Pulmonary artery endothelial cell (primary cell): ENCODE measurements around the gene STAT1. TPM values are rescaled to one million over a fixed set of nuclear protein-coding genes. Genes with fewer than 3 reads are reported as not detected.
"Not testable (repeated sequence)": the region's sequence is repeated elsewhere in the genome, so short reads cannot be mapped to it uniquely, and the experiment has no call there.

ENCODE experiments used
- DNase-seq: peaks from one replicate; pipeline ENCODE4 v3.0.0-alpha.2; 2011; ENCODE audit warnings: low read depth, low spot score
- total RNA-seq: library from RNA; depleted of rRNA; stranded (reverse); fragments of >200 nt; gene quantifications from 2 replicates; pipeline ENCODE4 v1.2.3, GENCODE V29; 2014

Gene STAT1
- total RNA-seq, 1 donor from 2014 or later = 75.0 TPM

DNA sequence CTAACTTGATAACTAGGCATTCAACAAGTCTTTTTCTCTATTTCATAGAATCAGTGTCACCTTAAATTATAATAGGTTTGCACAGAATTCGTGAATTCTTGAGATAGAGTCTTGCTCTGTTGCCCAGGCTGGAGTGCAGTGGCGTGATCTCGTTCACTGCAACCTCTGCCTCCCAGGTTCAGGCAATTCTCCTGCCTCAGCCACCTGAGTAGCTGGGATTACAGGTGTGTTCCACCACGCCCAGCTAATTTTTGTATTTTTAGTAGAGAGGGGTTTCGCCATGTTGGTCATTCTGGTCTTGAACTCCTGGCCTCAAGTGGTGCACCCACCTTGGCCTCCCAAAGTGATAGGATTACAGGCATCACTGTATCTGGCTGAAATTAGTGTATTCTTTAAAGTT lies 52.9 kb downstream of the STAT1 start:
- DNase-seq = not testable (repeated sequence)

DNA sequence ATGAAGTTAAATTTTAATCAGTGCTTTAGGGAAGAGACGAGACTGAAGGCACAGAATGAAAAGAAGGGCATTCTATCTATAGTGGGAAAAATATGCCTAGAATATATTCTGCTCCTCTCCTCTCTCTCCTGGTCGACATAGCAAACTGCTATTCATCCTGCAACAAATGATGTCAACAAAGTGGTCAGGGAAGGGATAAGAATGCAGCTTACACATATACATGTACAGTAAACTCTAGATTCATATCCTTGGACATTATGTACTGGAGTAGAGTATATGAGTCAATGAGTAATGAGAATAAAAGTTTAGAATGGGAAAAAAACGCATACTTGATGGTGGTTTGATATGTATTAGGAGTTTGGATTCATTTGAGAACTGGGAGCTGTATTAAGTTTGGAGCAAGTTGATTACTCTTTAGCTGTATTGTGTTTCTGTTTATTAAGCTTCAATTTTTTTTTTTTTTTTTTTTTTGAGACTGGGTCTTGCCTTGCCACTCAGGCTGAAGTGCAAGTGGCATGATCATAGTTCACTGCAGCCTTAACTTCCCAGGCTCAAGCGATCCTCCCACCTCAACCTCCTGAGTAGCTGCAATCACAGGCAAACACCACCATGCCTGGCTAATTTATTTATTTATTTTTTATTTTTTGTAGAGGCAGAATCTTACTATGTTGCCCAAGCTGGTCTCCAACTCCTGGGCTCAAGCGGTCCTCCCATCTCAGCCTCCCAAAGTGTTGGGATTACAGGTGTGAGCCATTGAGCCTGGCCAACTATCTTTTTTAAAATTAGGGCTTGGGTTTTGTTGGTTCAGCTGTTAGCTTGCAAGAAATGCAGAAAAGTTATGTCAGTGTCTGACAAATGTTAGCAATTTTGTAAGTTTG lies 53.8 kb downstream of the STAT1 start:
- no peak for DNase-seq

DNA sequence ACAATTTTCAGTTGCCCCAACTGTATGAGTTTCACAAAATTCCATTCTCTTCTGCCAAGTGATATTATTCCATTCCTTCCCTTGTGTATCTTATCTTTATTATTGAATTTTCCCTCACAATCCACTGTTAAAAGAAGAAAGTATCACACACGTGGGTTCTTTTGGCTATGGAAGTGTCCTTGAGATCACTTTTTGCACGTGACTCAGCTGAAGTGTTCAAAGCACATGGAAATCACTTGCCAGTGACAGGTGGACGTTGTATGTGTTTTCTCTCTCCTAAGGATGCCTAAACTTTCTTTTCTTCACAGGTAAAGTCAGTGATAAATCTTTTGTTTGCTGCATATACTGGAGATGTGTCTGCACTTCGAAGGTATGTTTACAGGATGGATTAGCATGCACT lies 60.7 kb downstream of the STAT1 start:
- no peak for DNase-seq

DNA sequence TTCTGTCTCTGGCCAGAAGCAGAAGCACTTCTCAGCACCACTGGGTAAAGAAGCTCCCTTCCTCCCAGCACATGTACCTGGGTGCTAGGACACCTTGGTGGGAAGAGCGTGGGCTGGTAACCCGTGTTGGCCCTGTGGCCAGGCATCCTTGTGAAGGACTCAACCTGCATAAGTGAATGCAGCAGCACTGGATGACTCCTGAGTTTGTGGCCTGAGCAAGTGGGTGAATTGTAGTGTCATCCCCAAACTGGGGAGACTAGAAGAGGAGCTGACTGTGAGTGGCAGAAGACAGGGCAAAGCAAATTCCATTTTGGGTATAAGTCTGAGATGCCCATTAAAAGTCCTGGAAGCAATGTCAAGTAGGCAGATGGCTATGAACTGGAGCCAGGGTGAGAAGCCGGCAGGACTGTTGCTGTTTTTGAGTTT lies 63.4 kb downstream of the STAT1 start:
- DNase-seq = no peak

DNA sequence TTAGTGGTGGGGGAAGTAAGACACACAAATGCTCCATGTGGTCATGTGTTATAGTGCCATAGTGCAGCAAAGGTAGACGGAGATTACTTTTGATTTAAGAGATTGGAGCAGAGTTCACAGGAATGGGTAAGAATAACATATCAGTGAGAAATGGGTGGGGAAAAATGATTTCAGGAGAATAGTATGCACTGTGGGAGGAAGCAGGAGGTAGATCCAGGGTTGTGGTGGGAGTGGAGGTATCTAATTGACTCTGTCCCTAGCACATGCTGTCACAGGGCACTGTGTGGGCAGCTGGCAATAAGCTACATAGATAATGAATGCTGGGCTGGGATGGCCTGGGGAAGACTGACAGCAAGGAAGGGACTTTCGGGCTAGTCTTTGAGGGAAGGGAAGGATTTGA lies 65.3 kb downstream of the STAT1 start:
- DNase-seq = no peak

DNA sequence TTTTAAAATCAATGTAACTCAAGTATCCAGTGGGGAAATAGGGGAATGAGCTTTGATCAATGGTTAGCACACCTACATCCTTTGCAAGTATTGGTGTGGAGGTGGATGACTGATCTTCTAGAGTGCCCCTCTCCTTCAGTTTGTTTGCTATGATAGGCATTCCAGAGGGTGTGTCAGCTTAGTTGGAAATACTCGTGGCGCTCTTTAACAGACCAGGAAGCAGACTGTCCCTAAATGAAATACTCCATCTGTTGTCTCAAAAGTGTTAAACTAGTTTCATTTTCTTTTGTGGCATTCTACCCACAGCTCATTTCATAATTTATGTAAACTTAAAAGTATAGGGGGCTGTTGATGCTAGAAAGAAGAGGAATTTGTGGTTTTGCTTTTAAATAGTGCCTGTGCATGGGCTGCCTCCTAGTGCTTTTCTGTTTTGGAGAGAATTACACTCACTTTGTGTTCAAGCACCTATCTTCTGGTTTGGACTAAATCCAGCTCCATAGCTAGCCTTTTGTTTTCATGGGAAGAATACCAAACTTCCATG lies 66.2 kb downstream of the STAT1 start:
- DNase-seq = no peak

DNA sequence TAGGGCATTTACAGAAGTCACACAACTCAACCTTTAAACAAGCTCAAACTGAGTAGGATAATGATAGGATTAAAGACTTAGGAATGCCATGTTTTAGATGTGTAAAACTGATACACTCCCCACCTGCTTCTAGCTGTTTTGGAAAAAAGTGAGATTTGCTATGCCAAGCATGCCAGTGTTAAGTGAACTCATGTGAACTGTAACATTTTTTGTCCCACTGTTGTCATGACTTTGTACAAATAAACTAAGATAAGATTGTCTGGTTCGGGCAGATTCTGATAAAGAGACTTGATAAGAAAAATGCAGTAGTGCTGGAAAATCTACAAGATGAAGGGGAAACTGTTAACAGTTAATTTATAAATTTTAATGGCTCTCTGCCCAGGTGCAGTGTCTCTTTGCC lies 66.8 kb downstream of the STAT1 start:
- DNase-seq = peak; percentile 84

DNA sequence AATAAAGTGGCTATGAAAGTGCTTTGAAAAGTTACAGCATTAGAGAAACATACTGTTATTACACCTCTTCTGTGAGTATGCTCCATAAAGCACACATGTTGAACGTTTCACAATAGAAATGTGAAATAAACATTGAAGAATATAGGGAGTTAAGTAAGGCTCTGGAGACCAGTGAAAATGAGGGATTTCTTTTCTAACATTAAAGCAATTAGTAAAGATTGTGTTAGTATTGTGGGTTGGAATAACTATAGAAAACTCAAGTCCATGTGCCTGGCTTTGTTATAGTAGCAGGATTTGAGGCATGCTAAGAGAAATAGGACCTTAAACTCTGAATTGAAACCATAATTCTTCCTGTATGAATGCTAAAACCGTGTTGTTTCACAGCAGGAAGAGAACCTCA lies 70.3 kb downstream of the STAT1 start:
- no peak for DNase-seq

DNA sequence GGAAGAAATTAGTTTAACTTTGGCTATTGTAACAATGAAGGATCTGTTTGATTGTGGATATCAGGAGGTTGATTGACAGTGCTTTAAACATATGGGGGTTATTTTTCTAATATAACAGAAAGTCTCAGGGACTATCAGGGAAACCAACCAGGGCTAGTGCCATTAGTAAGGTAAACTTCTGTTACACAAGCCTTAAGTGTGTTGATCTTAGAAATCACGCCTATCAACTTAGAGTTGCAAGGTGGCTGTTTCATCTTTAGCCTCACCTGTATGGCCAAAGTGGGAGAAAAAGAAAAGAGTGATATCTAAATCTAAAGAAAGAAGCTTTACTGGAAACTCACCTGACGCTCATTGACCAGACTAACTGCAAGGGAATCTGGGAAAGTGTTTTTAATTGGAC lies 71.3 kb downstream of the STAT1 start:
- no peak for DNase-seq

DNA sequence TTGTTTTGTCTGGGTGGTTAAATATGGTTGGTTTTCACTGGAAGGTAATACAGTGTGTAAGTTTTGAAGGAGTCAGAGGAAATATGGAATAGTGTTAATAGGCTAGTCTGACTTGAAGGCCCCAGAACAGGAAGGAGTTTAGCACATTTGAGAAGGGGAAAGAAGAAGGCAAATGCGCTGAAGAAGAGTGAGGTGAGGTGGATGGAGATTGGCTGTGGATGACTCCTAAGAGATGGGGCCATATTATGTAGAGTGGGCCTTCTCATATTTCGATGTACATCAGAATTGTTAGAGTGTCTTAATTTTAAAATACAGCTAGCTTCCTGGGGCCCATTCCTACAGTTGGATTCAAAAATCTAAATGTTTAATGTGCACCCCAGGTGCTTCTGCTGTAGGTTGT lies 72.4 kb downstream of the STAT1 start:
- no peak for DNase-seq

DNA sequence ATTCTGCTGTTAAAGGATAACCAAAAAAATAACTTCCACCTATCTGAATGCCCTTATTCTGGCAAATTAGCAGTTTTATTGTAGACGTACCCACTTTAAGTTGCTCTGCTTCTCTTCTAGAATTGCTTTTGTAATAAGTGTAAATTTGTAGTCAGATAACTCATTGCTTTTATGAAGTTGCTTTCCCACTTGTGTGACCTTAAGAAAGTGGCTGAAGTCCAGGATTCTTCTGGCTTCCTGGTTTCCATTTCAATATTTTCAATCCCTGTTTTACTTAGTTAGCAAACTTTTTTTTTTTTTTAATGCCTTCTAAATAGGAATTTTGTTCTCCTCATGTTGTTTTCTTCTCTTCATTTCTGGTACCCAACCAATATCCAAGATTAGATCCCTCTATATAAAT lies 73.5 kb downstream of the STAT1 start:
- DNase-seq = peak; percentile 22

DNA sequence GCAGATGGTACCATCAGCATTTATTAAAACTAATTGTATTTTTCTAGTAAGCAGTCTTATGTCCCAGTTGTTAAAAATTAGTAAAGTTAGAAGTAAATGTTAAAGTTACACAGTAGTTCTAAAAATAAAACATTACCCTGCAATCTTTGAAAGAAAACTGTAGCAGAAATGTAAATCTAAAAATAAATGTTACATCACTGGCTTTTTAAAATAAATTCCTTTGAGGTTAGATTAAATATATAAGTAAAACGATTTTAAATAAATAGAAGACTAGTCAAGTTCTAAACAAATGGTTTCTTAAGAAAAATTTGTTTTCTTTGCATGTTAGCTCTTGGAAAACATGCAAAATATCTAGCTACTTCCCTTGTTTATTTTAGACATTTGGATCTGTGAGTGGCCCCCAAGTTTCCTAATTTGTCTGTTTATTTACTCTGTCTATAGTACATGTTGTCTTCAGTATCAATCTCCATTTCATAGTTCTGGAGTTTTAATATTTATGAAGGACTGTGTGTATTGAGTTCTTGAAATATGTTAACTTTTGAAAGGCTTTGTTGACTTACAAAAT lies 75.1 kb downstream of the STAT1 start:
- DNase-seq = no peak

DNA sequence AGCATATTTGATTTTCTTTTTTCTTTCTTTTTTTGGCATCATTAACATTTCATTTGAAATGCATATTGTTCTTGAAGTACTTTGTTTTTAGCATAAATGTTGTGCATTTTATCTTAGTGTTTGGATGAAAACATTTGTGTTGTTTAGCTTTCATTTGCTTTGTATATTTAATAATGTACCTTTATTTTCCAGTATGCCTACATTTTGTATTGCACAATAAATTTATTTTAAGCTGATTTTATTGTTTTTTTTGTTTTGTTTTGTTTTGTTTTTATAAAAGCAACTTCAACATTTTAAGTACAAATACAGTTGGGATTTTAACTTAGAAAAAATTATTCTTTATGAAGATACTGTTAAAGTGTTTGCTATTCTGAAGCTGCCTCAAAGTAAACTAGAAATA lies 78.9 kb downstream of the STAT1 start:
- no peak for DNase-seq

DNA sequence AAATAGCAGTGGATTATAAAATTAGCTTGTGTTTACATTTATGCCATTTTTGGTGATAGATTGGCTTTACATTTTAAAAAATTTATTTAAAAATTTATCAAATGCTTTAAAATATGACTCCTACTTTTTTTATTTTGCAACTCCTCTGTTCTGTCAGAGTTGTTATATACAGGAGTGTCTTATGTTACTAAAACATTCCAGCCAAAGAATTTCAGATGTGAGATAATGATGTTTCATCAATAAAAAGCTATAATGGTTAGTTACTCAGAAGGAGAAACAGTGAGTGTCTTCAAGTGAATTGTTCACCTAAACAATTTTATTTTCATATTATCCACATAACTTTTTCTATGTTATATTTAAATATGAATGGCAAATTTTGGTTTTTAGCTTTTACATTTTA lies 80.6 kb downstream of the STAT1 start:
- DNase-seq = no peak

DNA sequence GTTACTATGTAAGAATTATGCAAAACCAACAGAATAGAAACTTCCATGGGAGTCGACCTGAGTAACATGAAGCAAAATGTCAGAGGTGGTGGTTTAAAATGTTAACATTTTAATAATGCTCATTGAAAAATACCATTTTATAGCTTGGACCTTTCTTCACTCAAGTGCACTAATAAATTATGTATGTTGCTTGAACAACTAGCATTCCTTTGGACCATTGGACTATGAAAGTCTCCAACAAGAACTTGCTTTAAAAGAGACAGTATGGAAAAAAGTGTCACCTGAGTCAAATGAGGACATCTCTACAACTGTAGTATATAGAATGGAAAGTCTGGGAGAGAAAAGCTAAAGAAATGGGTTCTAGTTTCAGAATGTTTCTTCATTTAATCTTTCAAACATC lies 81.5 kb downstream of the STAT1 start:
- DNase-seq = no peak

DNA sequence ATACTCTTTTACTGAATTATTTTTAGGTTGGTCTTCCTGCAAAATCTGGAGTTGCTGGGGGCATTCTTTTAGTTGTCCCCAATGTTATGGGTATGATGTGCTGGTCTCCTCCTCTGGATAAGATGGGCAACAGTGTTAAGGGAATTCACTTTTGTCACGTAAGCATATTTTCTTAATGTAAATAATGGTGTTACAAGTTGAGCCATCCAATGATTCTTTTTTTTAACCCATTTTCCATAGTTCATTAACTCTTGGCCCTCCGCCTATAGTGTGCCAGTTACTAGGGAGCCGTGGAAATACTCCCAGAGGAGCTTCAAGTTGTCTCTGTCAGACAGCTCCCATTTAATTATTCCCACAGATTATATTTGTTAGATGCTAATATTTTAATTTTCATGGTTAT lies 83.6 kb downstream of the STAT1 start:
- DNase-seq = no peak

DNA sequence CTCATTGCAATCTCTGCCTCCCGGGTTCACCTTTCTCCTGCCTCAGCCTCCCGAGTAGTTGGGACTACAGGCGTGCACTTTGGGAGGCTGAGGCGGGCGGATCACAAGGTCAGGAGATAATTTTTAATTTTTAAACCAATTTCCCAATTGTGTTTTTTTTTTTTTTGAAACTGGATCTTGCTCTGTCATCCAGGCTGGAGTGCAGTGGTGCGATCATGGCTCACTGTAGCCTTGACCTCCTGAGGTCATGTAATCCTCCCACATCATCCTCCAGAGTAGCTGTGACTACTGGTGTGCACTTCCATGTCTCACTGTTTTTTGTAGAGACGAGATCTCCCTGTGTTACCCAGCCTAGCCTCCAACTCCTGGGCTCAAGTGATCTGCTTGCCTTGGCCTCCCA lies 84.1 kb downstream of the STAT1 start:
- no peak for DNase-seq

DNA sequence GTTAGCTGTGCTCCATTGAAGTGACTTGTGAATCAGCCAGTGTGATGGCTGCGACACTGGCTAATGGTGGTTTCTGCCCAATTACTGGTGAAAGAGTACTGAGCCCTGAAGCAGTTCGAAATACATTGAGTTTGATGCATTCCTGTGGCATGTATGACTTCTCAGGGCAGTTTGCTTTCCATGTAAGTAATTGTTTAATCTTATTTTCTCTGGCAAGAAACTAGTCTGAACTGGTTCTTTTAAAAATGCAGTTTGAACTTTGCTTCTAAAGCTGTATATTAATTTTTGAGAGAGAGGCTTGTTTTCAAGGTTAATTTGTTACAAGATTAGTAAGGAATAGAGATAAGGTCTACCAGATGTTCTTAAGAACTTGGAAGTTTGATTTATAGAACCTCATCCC lies 86.7 kb downstream of the STAT1 start:
- DNase-seq = no peak

DNA sequence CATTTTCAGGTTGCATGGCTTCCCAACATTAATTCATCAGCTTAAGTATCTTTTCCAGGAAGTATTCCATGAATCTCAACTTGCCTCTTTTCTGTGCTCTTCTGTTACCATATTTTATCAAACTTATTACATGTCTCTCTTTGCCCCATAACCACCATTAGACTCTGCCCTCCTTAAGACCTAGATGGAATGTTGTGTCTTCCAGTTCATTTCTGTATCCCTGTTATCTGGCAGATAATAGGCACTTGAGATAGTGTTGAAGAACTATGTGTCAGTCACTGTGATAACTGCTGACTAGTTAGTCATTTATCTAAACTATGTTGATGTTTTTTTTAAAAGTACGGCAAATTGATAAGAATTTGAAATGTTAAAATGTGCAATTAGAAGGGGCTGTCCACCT lies 91.6 kb downstream of the STAT1 start:
- DNase-seq = no peak

DNA sequence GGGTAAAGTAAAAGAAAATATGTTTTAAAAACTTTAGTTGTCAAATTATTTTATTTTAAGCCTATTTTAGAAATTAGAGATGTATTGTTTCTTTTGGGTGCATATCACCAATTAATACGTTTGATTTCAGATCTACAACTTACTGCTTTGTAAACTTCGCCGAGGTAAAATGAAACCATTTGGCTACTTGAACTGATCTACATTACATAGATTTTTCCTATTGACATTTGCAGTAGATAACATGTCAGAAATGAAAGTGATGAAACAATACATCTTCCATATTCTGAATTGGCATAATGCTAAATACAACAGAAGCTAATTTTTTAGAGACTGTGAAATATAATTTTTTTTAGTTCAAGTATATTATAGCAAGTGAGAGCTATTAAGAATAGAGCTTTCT lies 93.9 kb downstream of the STAT1 start:
- no peak for DNase-seq
